ENCODE measurements around the gene MGAT4C.

DNA sequence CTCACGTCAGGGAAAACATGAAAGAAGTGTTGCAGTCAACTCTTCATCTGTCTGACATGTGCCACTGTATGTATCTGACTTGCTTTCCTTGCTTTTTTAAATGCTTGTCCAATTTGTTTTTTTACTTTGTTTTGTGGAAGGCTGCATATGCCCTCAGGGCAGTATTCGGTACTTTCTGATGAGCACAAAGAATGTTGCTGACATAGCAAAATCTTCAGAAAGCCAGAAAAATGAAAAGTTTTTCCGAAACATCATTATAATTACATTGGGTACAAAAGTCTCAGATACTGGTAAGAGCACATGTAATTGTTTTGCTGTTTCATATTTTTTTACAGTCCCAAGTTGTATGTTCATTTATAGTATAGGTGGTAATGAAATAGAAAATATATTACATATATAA is 237.8 kb downstream of the MGAT4C start:
- no peak for TF ChIP-seq POLR2A (IDR thresholded peaks at IDR 0.05; ENCODE audit: low read depth, low read length)
- no peak for TF ChIP-seq TAF1 (IDR thresholded peaks at IDR 0.05; ENCODE audit: low read depth, low read length)
